ENCODE data around the gene ANGPTL4.

Gene ANGPTL4

GRCh38 chr19:8363803-8364771 is at the start of gene ANGPTL4:
TSS of gene ANGPTL4 (plus strand) at chr19:8364155. CDS start at chr19:8364322, 167 bp downstream.
- TF ChIP-seq RAD21 (IDR thresholded peaks at IDR 0.05; ENCODE audit: low read depth): no peak
- no peak for TF ChIP-seq CEBPB (IDR thresholded peaks at IDR 0.05)
- peak; percentile 29; the same call in 1 of the 2 replicates for TF ChIP-seq MAX (IDR thresholded peaks at IDR 0.05)

GRCh38 chr19:8316351-8317125 is 47.4 kb upstream of the ANGPTL4 start:
- TF ChIP-seq MAX (IDR thresholded peaks at IDR 0.05) (no peak), RAD21 (IDR thresholded peaks at IDR 0.05; ENCODE audit: low read depth) (no peak), TCF12 (IDR thresholded peaks at IDR 0.05; ENCODE audit: low read depth) (no peak), TEAD4 (IDR thresholded peaks at IDR 0.05) (no peak), CEBPB (IDR thresholded peaks at IDR 0.05) (no peak), REST (IDR thresholded peaks at IDR 0.05; ENCODE audit: low read depth) (no peak), ZBTB7A (IDR thresholded peaks at IDR 0.05; ENCODE audit: low read depth) (no peak), NFIC (IDR thresholded peaks at IDR 0.05) (no peak), EP300 (IDR thresholded peaks at IDR 0.05; ENCODE audit: borderline replicate concordance) (no peak), FOXM1 (IDR thresholded peaks at IDR 0.05; ENCODE audit: borderline replicate concordance, low read depth) (no peak), USF1 (IDR thresholded peaks at IDR 0.05) (no peak), TAF1 (IDR thresholded peaks at IDR 0.05; ENCODE audit: low read depth) (no peak), CREB1 (IDR thresholded peaks at IDR 0.05; ENCODE audit: low read depth) (no peak), EGR1 (IDR thresholded peaks at IDR 0.05) (no peak), YY1 (IDR thresholded peaks at IDR 0.05; ENCODE audit: low read depth) (no peak)

GRCh38 chr19:8319807-8320520 is 44.0 kb upstream of the ANGPTL4 start:
- TF ChIP-seq CEBPB (IDR thresholded peaks at IDR 0.05): no peak
- TF ChIP-seq FOXM1 (IDR thresholded peaks at IDR 0.05; ENCODE audit: borderline replicate concordance, low read depth): no peak
- TF ChIP-seq TEAD4 (IDR thresholded peaks at IDR 0.05): no peak
- no peak for TF ChIP-seq ZBTB7A (IDR thresholded peaks at IDR 0.05; ENCODE audit: low read depth)
- no peak for TF ChIP-seq CREB1 (IDR thresholded peaks at IDR 0.05; ENCODE audit: low read depth)
- no peak for TF ChIP-seq YY1 (IDR thresholded peaks at IDR 0.05; ENCODE audit: low read depth)
- no peak for TF ChIP-seq NFIC (IDR thresholded peaks at IDR 0.05)
- TF ChIP-seq TCF12 (IDR thresholded peaks at IDR 0.05; ENCODE audit: low read depth): no peak
- no peak for TF ChIP-seq REST (IDR thresholded peaks at IDR 0.05; ENCODE audit: low read depth)
- TF ChIP-seq EGR1 (IDR thresholded peaks at IDR 0.05): no peak
- TF ChIP-seq TAF1 (IDR thresholded peaks at IDR 0.05; ENCODE audit: low read depth): no peak
- no peak for TF ChIP-seq MAX (IDR thresholded peaks at IDR 0.05)
- TF ChIP-seq RAD21 (IDR thresholded peaks at IDR 0.05; ENCODE audit: low read depth): no peak

GRCh38 chr19:8320564-8321066 is 43.3 kb upstream of the ANGPTL4 start:
- no peak for TF ChIP-seq TAF1 (IDR thresholded peaks at IDR 0.05; ENCODE audit: low read depth)
- no peak for TF ChIP-seq FOXM1 (IDR thresholded peaks at IDR 0.05; ENCODE audit: borderline replicate concordance, low read depth)
- no peak for TF ChIP-seq CREB1 (IDR thresholded peaks at IDR 0.05; ENCODE audit: low read depth)
- no peak for TF ChIP-seq TEAD4 (IDR thresholded peaks at IDR 0.05)
